NCI-H187 treated with DMSO at 0.1 percent for 48 hours (cell line): ENCODE measurements around the gene CACNA1C.
"Not testable (repeated sequence)": the region's sequence is repeated elsewhere in the genome, so short reads cannot be mapped to it uniquely, and the experiment has no call there.

ENCODE experiments used
- DNase-seq: peaks from one replicate; lab custom pipeline; 2025; lab: John Stamatoyannopoulos, UW

Gene CACNA1C

DNA sequence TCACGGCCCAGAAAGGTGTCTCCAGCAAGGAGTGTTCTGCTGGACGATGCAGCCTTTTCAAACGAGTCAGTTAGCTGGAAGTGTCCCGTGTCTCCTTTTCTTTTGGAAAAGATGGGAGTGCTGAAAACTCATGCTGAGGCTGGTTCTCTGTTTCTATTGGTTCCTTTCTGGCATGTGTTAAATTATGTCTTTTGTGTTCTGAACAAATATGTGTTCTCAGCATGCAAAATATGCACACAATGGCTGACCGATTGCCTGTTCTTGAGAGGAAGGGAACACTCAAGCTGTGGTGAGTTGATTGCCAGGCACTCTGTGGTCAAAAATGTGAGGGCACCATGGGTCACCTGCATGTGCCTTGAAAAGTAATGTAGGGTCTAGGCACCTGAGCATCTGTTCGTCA is 181.3 kb downstream of the CACNA1C start:
- no peak for DNase-seq

DNA sequence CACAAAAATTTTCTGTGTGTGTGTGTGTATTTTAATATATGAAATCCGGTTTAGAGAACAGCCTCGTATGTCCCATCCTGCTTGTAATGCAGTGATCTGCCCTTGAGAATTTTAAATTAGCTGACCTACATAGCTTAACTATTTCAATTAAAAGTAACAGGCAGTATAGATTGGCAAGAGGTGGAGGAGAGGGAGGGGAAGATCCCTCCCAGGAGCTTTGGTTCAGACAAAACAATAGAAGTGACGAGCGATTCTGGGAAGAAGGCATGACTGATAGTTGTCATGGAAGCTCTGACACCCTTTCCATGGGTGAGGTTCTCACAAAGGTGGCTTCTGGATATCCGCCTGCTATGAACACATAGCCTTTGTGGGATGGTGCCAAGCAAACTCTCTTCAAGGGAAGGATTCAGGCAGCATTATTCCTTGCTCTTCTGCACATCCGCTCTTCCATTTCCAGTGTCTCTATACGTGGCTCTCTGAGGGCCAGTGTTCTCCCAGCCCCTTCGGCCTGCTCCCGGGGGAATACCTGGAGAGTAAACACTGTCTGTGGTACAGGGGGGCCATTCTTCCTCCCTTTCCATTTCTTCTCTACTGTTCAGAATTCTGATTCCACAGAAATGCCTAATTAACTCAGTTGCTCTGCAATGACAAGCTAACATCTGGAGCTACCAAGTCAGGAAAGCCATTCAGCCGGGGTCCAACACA is 182.0 kb downstream of the CACNA1C start:
- DNase-seq = no peak

GRCh38 chr12:2236506-2237294 is 183.9 kb downstream of the CACNA1C start:
- DNase-seq = no peak

DNA sequence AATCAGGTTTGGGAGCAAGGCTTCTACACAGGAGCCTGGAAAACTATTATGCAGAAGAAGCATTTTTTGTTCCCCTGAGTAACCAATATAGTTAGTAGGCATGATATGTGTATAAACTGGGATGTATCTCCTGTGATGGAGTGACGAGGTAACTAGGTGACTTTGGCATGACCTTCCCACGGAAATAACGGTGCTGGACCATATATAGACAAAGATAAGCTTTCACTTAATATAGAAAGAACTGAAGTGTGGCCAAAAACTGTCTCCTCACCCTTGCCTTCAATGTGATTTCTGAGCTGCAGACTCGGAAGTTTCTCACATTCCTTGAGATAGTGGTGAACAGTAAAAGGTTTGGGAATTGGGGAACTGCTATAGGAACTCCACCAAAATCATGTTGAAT is 185.3 kb downstream of the CACNA1C start:
- no peak for DNase-seq

DNA sequence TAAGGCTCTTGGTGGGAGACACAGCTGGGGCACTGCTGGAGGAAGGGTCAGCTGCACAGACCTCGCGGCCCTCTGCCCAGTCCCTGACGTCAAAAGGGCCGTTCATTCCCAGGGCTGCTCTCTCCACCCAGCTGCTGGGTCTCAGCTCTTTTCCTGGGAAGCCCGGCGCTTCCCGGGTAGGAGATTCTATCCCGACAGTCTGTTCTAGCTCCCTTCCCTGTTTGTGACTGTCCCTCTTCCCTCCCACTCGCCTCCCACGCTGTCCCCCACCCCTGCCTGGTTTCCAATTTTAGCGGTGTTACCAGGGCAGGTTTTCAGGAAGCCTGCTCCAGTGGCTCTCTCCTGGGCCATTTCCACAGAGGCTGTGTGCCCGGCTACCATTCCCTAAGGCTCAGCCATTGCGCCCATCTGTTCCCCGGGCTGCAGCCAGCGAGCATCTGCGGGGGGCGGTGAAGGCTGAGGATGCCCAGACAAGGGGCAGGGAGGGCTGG is 186.6 kb downstream of the CACNA1C start:
- no peak for DNase-seq

DNA sequence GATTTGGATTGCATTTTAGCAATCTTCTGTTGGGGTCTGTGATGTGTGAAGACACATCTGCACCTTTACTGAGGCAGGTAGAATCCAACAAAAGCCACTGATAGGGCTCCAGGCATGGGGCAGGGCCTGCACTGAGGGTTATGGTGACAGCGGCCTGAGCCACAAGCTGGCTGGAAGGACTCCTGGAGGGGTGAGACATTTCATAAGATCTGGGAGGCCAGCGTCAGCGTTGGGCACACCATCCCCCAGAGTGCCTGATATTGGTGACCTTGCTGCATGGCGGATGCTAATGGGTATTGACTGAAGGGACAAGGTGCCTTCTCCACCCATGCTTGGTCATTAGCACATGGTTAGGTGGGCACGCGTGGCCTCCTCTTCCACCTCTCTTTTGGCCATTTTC is 187.6 kb downstream of the CACNA1C start:
- DNase-seq = no peak

DNA sequence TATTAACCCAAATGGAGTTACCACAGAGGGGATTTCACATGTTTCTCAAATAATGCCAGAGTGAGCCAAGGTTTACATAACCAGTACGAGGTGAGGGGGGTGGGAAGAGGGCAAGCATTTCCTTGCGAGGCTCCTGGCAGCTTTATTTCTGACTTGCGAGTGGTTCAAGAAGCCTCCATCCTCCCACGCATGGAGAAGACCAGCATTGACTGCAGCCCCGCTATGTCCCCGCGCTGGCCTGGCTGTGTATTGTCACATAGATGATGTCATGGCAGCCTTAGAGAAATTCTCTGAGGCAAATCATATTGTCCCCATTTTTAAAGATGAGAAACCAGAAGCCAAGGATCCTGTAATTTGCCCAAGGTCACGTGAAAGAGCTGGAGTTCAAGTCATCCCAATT is 188.2 kb downstream of the CACNA1C start:
- no peak for DNase-seq

GRCh38 chr12:2242216-2242615 is 189.4 kb downstream of the CACNA1C start:
- DNase-seq = no peak

DNA sequence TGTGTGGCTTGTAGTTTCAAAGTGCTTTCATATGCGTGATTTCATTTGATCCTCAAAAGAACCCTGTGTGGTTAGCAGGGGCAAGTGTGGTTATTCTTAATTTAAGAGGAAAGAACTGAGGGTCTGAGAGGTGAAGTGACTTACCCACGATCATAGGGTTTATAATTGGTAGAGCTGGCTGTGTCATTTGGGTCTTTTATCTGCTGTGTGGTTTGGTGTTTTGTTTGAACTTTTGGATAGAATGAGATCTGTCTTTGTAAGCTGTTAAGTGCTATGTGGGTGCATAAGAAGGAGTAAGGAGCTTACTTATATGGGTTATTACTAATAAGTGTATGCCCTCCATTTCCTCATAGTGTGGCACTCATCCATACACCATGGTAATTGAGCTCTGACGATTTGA is 190.0 kb downstream of the CACNA1C start:
- DNase-seq = no peak

GRCh38 chr12:2243275-2243674 is 190.5 kb downstream of the CACNA1C start:
- DNase-seq = no peak

GRCh38 chr12:2244013-2244861 is 191.4 kb downstream of the CACNA1C start:
- no peak for DNase-seq

DNA sequence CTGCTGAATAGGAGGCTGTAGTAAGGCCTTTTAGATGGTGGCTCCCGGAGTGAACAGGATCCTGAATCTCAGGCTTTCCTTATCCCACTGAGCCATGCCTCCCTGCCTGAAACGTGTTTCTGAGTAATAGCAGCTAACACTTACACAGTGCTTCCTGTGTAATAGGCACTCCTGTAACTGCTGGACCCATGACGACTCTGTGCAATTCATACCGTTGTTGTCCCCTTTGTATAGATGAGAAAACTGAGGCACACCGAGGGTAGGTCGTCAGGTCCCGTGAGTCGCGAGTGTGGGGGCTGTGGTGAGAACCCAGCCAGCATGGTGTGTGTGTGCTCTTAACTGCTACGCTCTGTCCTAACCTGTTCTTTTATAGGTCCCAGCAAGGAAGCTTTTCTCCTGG is 193.6 kb downstream of the CACNA1C start:
- DNase-seq = no peak

- no peak for DNase-seq
Measured at GRCh38 chr12:2247120-2247519, 194.3 kb downstream of the CACNA1C start.

DNA sequence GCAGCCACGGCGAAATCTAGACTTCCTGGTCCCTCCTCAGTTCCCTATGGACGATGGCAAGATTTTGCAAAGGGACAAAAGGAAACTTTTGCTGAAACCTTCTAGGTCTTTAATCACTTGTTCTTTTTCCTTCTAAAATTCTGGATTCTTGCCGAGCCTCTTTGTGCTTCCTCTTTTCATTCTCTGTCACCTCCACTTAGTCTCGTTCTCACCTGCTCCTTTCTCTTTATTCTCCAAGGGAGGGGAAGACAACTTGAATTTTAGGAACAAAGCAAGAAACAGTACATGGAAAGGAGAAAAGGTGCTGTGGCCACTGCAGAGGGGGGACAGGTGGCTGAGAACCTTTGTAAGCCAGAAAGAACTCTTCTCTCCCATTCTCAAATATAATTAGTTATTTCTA is 194.8 kb downstream of the CACNA1C start:
- no peak for DNase-seq

DNA sequence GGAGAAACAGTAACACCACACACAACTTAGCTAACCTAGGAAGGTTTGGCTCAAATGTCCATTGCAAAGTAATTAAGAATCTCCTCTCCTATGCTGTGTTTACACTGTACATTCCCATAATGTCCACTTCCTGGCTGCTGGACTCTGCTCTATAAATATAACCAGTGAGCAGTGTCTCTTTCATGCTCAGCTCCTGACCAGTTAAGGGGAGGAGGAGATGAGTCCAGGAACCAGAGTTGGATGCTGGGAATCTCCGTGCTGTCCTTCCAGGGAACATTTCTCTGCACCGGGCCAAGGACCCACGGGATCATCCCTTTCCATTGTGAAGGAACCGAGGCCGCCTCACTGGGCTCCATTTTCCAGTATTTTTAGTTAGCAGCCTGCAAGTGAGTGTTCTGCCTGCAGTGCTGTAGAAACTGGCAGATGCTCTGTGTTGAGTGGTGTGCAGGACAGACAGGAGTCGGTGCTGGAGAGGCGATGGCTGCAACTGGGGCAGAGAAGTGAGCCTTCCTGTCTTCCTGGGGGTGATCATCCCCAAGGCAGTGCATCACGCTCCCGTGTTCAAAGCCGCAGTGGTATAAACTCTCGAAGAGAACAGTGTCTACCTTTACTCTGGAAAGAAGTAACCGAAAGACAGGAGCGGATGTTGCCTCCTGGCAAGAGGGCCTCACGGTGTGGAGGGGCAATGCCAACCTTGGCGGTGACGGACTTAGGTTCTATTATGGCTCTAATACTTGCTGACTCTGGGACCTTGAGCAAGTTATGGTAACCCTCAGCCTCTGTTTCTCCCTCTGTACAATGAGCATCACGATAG is 195.5 kb downstream of the CACNA1C start:
- DNase-seq = no peak

GRCh38 chr12:2248901-2249381 is 196.2 kb downstream of the CACNA1C start:
- DNase-seq = peak; percentile 92

DNA sequence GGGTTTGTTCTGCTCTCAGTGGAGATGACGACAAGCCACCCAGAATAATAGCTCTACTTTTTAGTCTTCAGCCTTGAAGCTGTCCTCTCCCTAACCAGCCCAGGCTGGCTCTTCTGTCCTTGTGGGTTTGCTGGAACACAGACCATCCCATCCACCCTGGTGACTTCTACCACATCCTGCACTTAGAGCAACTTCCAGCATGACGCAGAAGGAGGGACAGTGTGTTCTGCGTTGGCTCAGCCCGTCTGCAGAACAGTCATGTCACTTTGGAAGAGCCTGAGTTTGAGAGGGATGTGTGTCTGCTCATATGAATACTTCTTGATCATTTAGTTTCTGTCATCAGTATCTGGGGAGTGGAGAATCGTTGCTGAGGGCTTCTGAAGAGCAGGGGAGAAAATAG is 198.0 kb downstream of the CACNA1C start:
- DNase-seq = no peak

- peak; percentile 85 for DNase-seq
Measured at GRCh38 chr12:2251526-2252209, 198.9 kb downstream of the CACNA1C start.

GRCh38 chr12:2255311-2255710 is 202.5 kb downstream of the CACNA1C start:
- DNase-seq = no peak

GRCh38 chr12:2255731-2256130 is 202.9 kb downstream of the CACNA1C start:
- not testable (repeated sequence) for DNase-seq

DNA sequence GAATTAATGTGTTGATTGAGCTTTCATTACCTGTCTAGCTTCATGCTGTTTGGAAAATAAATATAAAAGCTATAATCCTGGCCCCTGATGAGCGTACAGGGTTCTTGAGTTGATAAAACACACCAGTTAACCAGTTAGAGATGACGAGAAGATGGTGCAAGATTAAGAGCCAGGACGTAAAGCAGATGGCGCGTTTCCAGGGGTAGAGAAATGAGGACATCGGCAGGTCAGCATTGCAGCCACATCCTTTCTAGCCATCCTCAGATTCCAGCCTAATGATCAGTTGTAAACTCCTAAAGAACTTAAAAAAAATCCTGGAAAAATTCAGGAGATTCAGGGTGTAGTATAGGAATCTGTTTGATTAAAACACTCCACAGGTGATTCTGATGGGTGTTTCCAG is 203.7 kb downstream of the CACNA1C start:
- DNase-seq = no peak
